ENCODE results near the gene STX8. TPM values are rescaled to one million over a fixed set of nuclear protein-coding genes. Genes with fewer than 3 reads are reported as not detected.

STX8 gene
- total RNA-seq, 2 donors from 2014 or later: 41.6 to 57.2 TPM

DNA sequence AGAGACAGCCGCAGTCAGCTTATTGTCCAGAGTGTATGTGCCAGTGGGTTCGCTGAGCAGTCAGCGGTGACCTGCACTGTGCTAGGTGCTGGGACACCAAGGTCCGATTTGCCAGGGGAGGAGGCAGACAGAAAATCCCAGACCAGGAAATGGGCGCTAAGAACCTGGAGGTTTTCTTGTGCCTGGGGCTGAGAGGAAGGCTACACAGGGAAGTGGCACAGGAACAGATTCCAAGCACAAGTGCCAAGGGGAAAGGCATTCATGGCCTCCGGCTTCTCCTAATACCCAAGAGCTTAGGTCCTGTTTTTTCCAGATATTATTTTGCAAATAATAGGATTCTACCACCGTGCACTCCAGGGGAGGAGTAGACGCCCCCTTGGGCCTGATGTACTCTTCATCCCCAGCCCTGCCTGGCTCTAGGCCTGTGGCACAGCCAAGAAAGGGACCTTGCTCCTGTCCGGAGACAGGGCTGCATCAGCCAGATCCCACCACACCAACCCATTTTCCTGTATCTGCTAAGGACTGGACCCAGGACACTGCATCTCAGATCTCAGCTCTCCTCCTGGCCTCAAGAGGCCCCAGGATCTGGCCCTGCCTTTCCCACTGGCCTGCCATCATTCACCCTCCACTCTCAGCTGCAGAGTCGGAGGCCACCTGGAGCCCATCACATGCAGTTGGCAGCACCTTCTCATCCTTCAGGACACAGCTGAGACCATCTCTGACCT is 367.1 kb downstream of the STX8 start:
- Histone ChIP-seq H3K36me3 (no peaks in the 10 kb centered on the region), H3K27me3 (no peaks in the 10 kb centered on the region), H3K9me3 (no peaks in the 10 kb centered on the region), H3K4me3 (no peak overlapping the region), H3K4me1 (peaks cover 8% of the 10 kb centered on the region), H3K27ac (no peak overlapping the region), H3K9ac (ENCODE audit: low read depth in 2 of 2, low read length in 2 of 2) (no peak overlapping the region)
- intact Hi-C loops (cut with DNase I): no loop called here
- TF ChIP-seq CTCF (IDR thresholded peaks at IDR 0.05): no peak
- no peak for DNase-seq

GRCh38 chr17:9206741-9207332 is 368.8 kb downstream of the STX8 start:
- H3K9ac ChIP-seq (ENCODE audit: low read depth in 2 of 2, low read length in 2 of 2): peak overlapping the region in 1 of 2 donors; percentile 70
- no peaks in the 10 kb centered on the region for H3K27me3 ChIP-seq
- H3K36me3 ChIP-seq: no peaks in the 10 kb centered on the region
- intact Hi-C loops (cut with DNase I): no loop called here
- H3K4me3 ChIP-seq: no peak overlapping the region
- no peak for TF ChIP-seq CTCF (IDR thresholded peaks at IDR 0.05)
- peak overlapping the region; percentile 27 for H3K27ac ChIP-seq
- peak; percentile 71 for DNase-seq
- no peaks in the 10 kb centered on the region for H3K9me3 ChIP-seq
- peaks cover 8% of the 10 kb centered on the region for H3K4me1 ChIP-seq

- Histone ChIP-seq H3K36me3 (no peaks in the 10 kb centered on the region), H3K9ac (ENCODE audit: low read depth in 2 of 2, low read length in 2 of 2) (peak overlapping the region in 1 of 2 donors; percentile 70), H3K27me3 (no peaks in the 10 kb centered on the region), H3K4me3 (no peak overlapping the region), H3K27ac (peak overlapping the region; percentile 27), H3K4me1 (peaks cover 8% of the 10 kb centered on the region), H3K9me3 (no peaks in the 10 kb centered on the region)
- intact Hi-C loops (cut with DNase I): no loop called here
- TF ChIP-seq CTCF (IDR thresholded peaks at IDR 0.05): no peak
- DNase-seq: no peak
Measured at GRCh38 chr17:9206410-9206703, 369.3 kb downstream of the STX8 start.

GRCh38 chr17:9205520-9206409 is 369.9 kb downstream of the STX8 start:
- no peak for TF ChIP-seq CTCF (IDR thresholded peaks at IDR 0.05)
- Histone ChIP-seq H3K27ac (no peak overlapping the region), H3K27me3 (no peaks in the 10 kb centered on the region), H3K9ac (ENCODE audit: low read depth in 2 of 2, low read length in 2 of 2) (peak overlapping the region in 1 of 2 donors; percentile 70), H3K4me3 (no peak overlapping the region), H3K36me3 (no peaks in the 10 kb centered on the region), H3K9me3 (no peaks in the 10 kb centered on the region), H3K4me1 (peaks cover 8% of the 10 kb centered on the region)
- intact Hi-C loops (cut with DNase I): no loop called here
- no peak for DNase-seq

- Histone ChIP-seq H3K4me1 (peaks cover 8% of the 10 kb centered on the region), H3K9me3 (no peaks in the 10 kb centered on the region), H3K27ac (no peak overlapping the region), H3K36me3 (no peaks in the 10 kb centered on the region), H3K27me3 (no peaks in the 10 kb centered on the region), H3K4me3 (no peak overlapping the region), H3K9ac (ENCODE audit: low read depth in 2 of 2, low read length in 2 of 2) (no peak overlapping the region)
- intact Hi-C loops (cut with DNase I): no loop called here
- TF ChIP-seq CTCF (IDR thresholded peaks at IDR 0.05): no peak
- DNase-seq: no peak
Measured at GRCh38 chr17:9204637-9205329, 370.8 kb downstream of the STX8 start.
